ENCODE results near the gene IL12A.

IL12A gene

GRCh38 chr3:159988617-159989271 is at the start of gene IL12A:
IL12A (plus strand) TSS chr3:159988835.
- no peak for FAIRE-seq

- FAIRE-seq: no peak
Observed at GRCh38 chr3:159941038-159942000, 47.3 kb upstream of the IL12A start.

- FAIRE-seq: no peak
Observed at GRCh38 chr3:159944781-159945180, 43.9 kb upstream of the IL12A start.

GRCh38 chr3:159945930-159946329 is 42.7 kb upstream of the IL12A start:
- no peak for FAIRE-seq

GRCh38 chr3:159947220-159947619 is 41.4 kb upstream of the IL12A start:
- no peak for FAIRE-seq

- no peak for FAIRE-seq
Observed at GRCh38 chr3:159948429-159949144, 40.0 kb upstream of the IL12A start.

GRCh38 chr3:159950156-159950898 is 38.3 kb upstream of the IL12A start:
- FAIRE-seq: no peak

GRCh38 chr3:159951540-159951939 is 37.1 kb upstream of the IL12A start:
- no peak for FAIRE-seq

- FAIRE-seq: no peak
Observed at GRCh38 chr3:159953325-159954085, 35.1 kb upstream of the IL12A start.

- FAIRE-seq: no peak
Observed at GRCh38 chr3:159960188-159961148, 28.2 kb upstream of the IL12A start.

- no peak for FAIRE-seq
Observed at GRCh38 chr3:159964166-159964973, 24.3 kb upstream of the IL12A start.

GRCh38 chr3:159971311-159971710 is 17.3 kb upstream of the IL12A start:
- no peak for FAIRE-seq

- no peak for FAIRE-seq
Observed at GRCh38 chr3:159977295-159977694, 11.3 kb upstream of the IL12A start.

- FAIRE-seq: no peak
Observed at GRCh38 chr3:159978353-159978752, 10.3 kb upstream of the IL12A start.

- FAIRE-seq: no peak
Observed at GRCh38 chr3:159978918-159979703, 9.5 kb upstream of the IL12A start.

- no peak for FAIRE-seq
Observed at GRCh38 chr3:159982442-159982974, 6.1 kb upstream of the IL12A start.

- no peak for FAIRE-seq
Observed at GRCh38 chr3:159987291-159987711, 1.3 kb upstream of the IL12A start.
